ENCODE measurements around the gene KIF5B.

The KIF5B gene

DNA sequence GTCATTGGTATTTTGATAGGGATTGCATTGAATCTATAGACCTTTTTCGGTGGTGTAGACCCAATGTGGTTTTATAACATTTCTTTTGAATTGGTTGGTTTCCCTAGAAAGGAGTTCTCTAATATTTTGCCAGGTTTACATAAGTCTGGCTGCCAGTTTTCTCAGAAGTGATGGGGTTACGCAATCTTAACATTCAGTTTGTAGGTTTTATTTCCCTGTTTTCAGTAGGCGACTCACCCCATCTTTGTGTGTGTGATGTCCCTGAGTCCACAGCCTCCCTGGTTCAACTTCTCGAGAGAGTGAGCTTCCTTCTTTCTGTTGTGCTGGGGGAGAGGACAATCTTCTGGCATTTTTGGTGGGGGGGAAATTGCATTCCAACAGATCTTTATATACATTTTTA, 9.6 kb upstream of the KIF5B start:
- no peak overlapping the region for H3K4me3 ChIP-seq (ENCODE audit: low read depth, low read length)
- TF ChIP-seq POLR2A (IDR thresholded peaks at IDR 0.05; ENCODE audit: extremely low read depth, insufficient read length) (no peak), MYC (IDR thresholded peaks at IDR 0.05; ENCODE audit: low read depth, low read length) (no peak)
- TF ChIP-seq, protein P1, sequence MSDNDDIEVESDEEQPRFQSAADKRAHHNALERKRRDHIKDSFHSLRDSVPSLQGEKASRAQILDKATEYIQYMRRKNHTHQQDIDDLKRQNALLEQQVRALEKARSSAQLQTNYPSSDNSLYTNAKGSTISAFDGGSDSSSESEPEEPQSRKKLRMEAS (IDR thresholded peaks at IDR 0.05; ENCODE audit: low read depth, low read length) = no peak
- TF ChIP-seq, protein P2, sequence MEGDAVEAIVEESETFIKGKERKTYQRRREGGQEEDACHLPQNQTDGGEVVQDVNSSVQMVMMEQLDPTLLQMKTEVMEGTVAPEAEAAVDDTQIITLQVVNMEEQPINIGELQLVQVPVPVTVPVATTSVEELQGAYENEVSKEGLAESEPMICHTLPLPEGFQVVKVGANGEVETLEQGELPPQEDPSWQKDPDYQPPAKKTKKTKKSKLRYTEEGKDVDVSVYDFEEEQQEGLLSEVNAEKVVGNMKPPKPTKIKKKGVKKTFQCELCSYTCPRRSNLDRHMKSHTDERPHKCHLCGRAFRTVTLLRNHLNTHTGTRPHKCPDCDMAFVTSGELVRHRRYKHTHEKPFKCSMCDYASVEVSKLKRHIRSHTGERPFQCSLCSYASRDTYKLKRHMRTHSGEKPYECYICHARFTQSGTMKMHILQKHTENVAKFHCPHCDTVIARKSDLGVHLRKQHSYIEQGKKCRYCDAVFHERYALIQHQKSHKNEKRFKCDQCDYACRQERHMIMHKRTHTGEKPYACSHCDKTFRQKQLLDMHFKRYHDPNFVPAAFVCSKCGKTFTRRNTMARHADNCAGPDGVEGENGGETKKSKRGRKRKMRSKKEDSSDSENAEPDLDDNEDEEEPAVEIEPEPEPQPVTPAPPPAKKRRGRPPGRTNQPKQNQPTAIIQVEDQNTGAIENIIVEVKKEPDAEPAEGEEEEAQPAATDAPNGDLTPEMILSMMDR (IDR thresholded peaks at IDR 0.05; ENCODE audit: low read depth, low read length) = no peak
- peak; percentile 81 for DNase-seq (ENCODE audit: low read depth)

DNA sequence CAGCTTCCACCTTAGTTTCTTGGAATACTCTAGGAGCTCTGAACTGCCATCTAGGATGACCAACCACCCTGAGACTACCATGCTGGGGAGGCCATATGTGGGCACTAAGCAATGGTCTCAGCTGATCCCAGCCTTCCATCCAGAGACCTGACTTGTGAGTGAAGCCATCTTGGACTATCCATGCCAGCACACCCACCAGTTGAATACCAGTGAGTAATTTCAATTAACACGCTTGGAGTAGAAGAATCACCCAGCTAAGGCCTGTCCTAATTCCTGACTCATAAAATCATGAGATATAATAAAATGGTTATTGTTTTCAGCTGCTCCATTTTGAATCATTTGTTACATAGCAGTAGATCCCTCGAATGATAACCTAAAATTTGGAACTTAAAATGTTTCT, 5.2 kb upstream of the KIF5B start:
- H3K4me3 ChIP-seq (ENCODE audit: low read depth, low read length) = no peak overlapping the region
- no peak for DNase-seq (ENCODE audit: low read depth)
- TF ChIP-seq, protein P2 (IDR thresholded peaks at IDR 0.05; ENCODE audit: low read depth, low read length) = no peak
- TF ChIP-seq, protein P1 (IDR thresholded peaks at IDR 0.05; ENCODE audit: low read depth, low read length) = no peak
- no peak for TF ChIP-seq MYC (IDR thresholded peaks at IDR 0.05; ENCODE audit: low read depth, low read length)
- no peak for TF ChIP-seq POLR2A (IDR thresholded peaks at IDR 0.05; ENCODE audit: extremely low read depth, insufficient read length)

DNA sequence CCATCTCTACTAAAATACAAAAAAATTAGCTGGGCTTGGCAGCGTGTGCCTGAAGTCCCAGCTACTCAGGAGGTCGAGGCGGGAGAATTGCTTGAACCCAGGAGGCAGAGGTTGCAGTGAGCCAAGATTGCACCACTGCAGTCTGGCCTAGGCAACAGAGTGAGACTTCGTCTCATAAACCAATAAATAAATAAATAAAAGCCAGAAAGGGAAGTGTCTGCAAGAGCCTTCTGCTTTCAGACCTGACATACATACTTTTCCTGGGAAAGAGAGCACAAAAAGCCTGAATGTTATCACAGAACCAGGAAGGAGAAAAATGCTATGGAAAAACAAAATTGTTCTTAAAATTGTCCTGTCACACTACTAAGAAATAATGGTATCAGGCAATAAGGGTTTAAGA, 4.1 kb upstream of the KIF5B start:
- no peak overlapping the region for H3K4me3 ChIP-seq (ENCODE audit: low read depth, low read length)
- peak; percentile 18 for DNase-seq (ENCODE audit: low read depth)
- TF ChIP-seq, protein P1 (IDR thresholded peaks at IDR 0.05; ENCODE audit: low read depth, low read length) = no peak
- no peak for TF ChIP-seq MYC (IDR thresholded peaks at IDR 0.05; ENCODE audit: low read depth, low read length)
- no peak for TF ChIP-seq POLR2A (IDR thresholded peaks at IDR 0.05; ENCODE audit: extremely low read depth, insufficient read length)
- TF ChIP-seq, protein P2 (IDR thresholded peaks at IDR 0.05; ENCODE audit: low read depth, low read length) = no peak

DNA sequence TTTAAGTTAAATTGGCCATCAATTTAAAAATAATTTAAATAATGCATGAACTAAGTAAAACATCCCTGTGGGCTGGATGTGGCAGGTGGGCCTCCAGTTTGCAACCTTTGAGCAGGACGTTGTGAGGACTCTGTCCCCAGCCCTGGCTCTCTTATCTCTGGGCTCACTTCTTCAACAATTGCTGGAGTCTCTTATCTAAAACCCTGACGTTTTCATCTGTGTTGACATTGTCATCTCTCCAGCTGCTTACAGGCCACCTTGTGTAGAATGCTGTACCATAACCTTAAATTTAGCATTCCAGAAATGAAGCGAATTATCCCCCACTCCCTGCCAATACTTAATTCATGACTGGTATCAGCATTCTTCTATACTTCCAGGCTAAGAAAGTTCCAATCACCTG, 3.2 kb upstream of the KIF5B start:
- no peak overlapping the region for H3K4me3 ChIP-seq (ENCODE audit: low read depth, low read length)
- DNase-seq (ENCODE audit: low read depth) = no peak
- TF ChIP-seq MYC (IDR thresholded peaks at IDR 0.05; ENCODE audit: low read depth, low read length) = no peak

DNA sequence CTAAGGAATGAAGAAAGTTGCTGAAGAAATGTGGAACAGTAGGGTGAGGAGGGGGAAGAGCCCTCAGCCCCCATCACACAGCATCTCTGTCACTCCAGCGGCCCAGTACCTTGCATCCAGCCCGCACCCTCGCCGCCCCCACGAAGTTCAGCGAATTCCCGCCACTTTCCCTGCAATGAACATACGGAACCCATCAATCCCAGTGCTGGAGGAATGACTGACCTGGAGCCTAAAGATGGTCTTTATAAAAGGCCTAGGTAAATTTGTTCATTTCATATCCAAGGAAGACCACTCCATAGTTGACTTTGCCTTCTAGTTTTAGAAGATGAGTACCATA, 779 bp upstream of the KIF5B start:
- H3K4me3 ChIP-seq (ENCODE audit: low read depth, low read length) = no peak overlapping the region
- no peak for DNase-seq (ENCODE audit: low read depth)
- no peak for TF ChIP-seq POLR2A (IDR thresholded peaks at IDR 0.05; ENCODE audit: extremely low read depth, insufficient read length)
- TF ChIP-seq, protein P1 (IDR thresholded peaks at IDR 0.05; ENCODE audit: low read depth, low read length) = no peak
- TF ChIP-seq, protein P2 (IDR thresholded peaks at IDR 0.05; ENCODE audit: low read depth, low read length) = no peak

DNA sequence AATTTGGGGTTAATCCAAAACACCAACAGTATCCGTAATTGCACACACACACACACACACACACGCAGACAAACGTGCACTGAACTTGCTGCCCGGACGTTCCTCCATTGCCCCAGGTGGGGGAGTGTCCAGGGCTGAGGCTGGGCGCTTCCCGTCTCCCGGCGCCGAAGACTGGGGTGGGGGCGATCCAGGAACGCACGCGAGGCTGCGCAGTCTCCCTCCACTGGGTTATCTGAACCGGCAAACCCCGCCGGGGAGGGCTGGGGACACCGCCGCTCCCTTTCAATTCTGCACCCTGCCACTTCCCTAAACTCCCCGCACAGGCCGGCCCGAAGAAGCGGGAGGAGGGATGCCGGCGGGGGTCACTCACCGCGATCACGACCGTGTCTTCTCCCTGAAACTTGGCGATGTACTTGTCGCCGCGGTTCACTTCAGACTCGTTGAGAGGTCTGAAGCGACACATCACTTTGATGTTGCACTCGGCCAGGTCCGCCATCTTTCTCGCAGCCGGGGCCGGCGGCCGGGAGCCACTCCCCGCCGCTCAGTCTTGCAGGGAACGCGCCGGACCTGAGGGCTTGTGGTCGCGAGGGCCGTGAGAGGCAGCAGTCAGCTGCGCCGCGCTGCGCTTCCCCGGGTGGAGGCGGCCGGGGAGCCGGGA, 618 bp downstream of the KIF5B start:
- H3K4me3 ChIP-seq (ENCODE audit: low read depth, low read length) = peak overlapping the region; percentile 93
- TF ChIP-seq, protein P1 (IDR thresholded peaks at IDR 0.05; ENCODE audit: low read depth, low read length) = peak; percentile 3; the same call in 1 of the 2 replicates
- TF ChIP-seq, protein P2 (IDR thresholded peaks at IDR 0.05; ENCODE audit: low read depth, low read length) = no peak
- no peak for TF ChIP-seq POLR2A (IDR thresholded peaks at IDR 0.05; ENCODE audit: extremely low read depth, insufficient read length)
- TF ChIP-seq MYC (IDR thresholded peaks at IDR 0.05; ENCODE audit: low read depth, low read length) = no peak
- peak; percentile 84 for DNase-seq (ENCODE audit: low read depth)
